ENCODE results near the gene FOXO6.

FOXO6 gene

GRCh38 chr1:41378999-41379737 lies 17.9 kb downstream of the FOXO6 start:
- Histone ChIP-seq H3K4me3 (ENCODE audit: low read length) (no peak overlapping the region), H3K27me3 (ENCODE audit: control insufficient read depth, insufficient read depth, low read length) (peaks cover 10% of the 10 kb centered on the region), H3K27ac (ENCODE audit: low read depth, low read length) (no peak overlapping the region), H3K4me1 (ENCODE audit: control insufficient read depth, insufficient read depth, low read length) (peaks cover 8% of the 10 kb centered on the region), H3K9ac (ENCODE audit: low read length) (no peak overlapping the region), H3K36me3 (ENCODE audit: control insufficient read depth, insufficient read depth, low read length) (no peaks in the 10 kb centered on the region)

- Histone ChIP-seq H3K9ac (ENCODE audit: low read length) (no peak overlapping the region), H3K27ac (ENCODE audit: low read depth, low read length) (no peak overlapping the region), H3K36me3 (ENCODE audit: control insufficient read depth, insufficient read depth, low read length) (no peaks in the 10 kb centered on the region), H3K4me3 (ENCODE audit: low read length) (no peak overlapping the region), H3K4me1 (ENCODE audit: control insufficient read depth, insufficient read depth, low read length) (peaks cover 8% of the 10 kb centered on the region), H3K27me3 (ENCODE audit: control insufficient read depth, insufficient read depth, low read length) (peaks cover 11% of the 10 kb centered on the region)
Observed at GRCh38 chr1:41379738-41380130, 18.5 kb downstream of the FOXO6 start.

GRCh38 chr1:41380195-41380594 lies 19.0 kb downstream of the FOXO6 start:
- H3K36me3 ChIP-seq (ENCODE audit: control insufficient read depth, insufficient read depth, low read length): no peaks in the 10 kb centered on the region
- peak overlapping the region; percentile 55 for H3K4me3 ChIP-seq (ENCODE audit: low read length)
- peaks cover 11% of the 10 kb centered on the region for H3K27me3 ChIP-seq (ENCODE audit: control insufficient read depth, insufficient read depth, low read length)
- peak overlapping the region; percentile 96 for H3K27ac ChIP-seq (ENCODE audit: low read depth, low read length)
- no peak overlapping the region for H3K9ac ChIP-seq (ENCODE audit: low read length)
- H3K4me1 ChIP-seq (ENCODE audit: control insufficient read depth, insufficient read depth, low read length): peaks cover 8% of the 10 kb centered on the region

GRCh38 chr1:41380979-41381691 lies 19.9 kb downstream of the FOXO6 start:
- H3K27me3 ChIP-seq (ENCODE audit: control insufficient read depth, insufficient read depth, low read length): peaks cover 11% of the 10 kb centered on the region
- peak overlapping the region; percentile 55 for H3K4me3 ChIP-seq (ENCODE audit: low read length)
- H3K9ac ChIP-seq (ENCODE audit: low read length): peak overlapping the region; percentile 28
- no peaks in the 10 kb centered on the region for H3K36me3 ChIP-seq (ENCODE audit: control insufficient read depth, insufficient read depth, low read length)
- peaks cover 10% of the 10 kb centered on the region for H3K4me1 ChIP-seq (ENCODE audit: control insufficient read depth, insufficient read depth, low read length)
- peak overlapping the region; percentile 96 for H3K27ac ChIP-seq (ENCODE audit: low read depth, low read length)

GRCh38 chr1:41381692-41382479 lies 20.7 kb downstream of the FOXO6 start:
- peak overlapping the region; percentile 56 for H3K4me3 ChIP-seq (ENCODE audit: low read length)
- H3K36me3 ChIP-seq (ENCODE audit: control insufficient read depth, insufficient read depth, low read length): no peaks in the 10 kb centered on the region

GRCh38 chr1:41382480-41383090 lies 21.4 kb downstream of the FOXO6 start:
- H3K27ac ChIP-seq (ENCODE audit: low read depth, low read length): peak overlapping the region; percentile 96

More at GRCh38 chr1:41381692-41382479, 20.7 kb downstream of the FOXO6 start:
- Histone ChIP-seq H3K27me3 (ENCODE audit: control insufficient read depth, insufficient read depth, low read length) (peaks cover 11% of the 10 kb centered on the region), H3K4me1 (ENCODE audit: control insufficient read depth, insufficient read depth, low read length) (peaks cover 12% of the 10 kb centered on the region), H3K9ac (ENCODE audit: low read length) (peak overlapping the region; percentile 28), H3K27ac (ENCODE audit: low read depth, low read length) (peak overlapping the region; percentile 96)

GRCh38 chr1:41383094-41383852 lies 22.0 kb downstream of the FOXO6 start:
- H3K27me3 ChIP-seq (ENCODE audit: control insufficient read depth, insufficient read depth, low read length): peaks cover 11% of the 10 kb centered on the region
- no peak overlapping the region for H3K9ac ChIP-seq (ENCODE audit: low read length)
- H3K4me3 ChIP-seq (ENCODE audit: low read length): peak overlapping the region; percentile 56
- no peaks in the 10 kb centered on the region for H3K36me3 ChIP-seq (ENCODE audit: control insufficient read depth, insufficient read depth, low read length)
- peaks cover 23% of the 10 kb centered on the region for H3K4me1 ChIP-seq (ENCODE audit: control insufficient read depth, insufficient read depth, low read length)
- peak overlapping the region; percentile 96 for H3K27ac ChIP-seq (ENCODE audit: low read depth, low read length)

More at GRCh38 chr1:41382480-41383090, 21.4 kb downstream of the FOXO6 start:
- H3K36me3 ChIP-seq (ENCODE audit: control insufficient read depth, insufficient read depth, low read length): no peaks in the 10 kb centered on the region
- H3K9ac ChIP-seq (ENCODE audit: low read length): no peak overlapping the region
- H3K27me3 ChIP-seq (ENCODE audit: control insufficient read depth, insufficient read depth, low read length): peaks cover 11% of the 10 kb centered on the region
- H3K4me3 ChIP-seq (ENCODE audit: low read length): peak overlapping the region; percentile 56
- H3K4me1 ChIP-seq (ENCODE audit: control insufficient read depth, insufficient read depth, low read length): peaks cover 16% of the 10 kb centered on the region

- Histone ChIP-seq H3K4me1 (ENCODE audit: control insufficient read depth, insufficient read depth, low read length) (peaks cover 30% of the 10 kb centered on the region), H3K36me3 (ENCODE audit: control insufficient read depth, insufficient read depth, low read length) (no peaks in the 10 kb centered on the region), H3K27ac (ENCODE audit: low read depth, low read length) (no peak overlapping the region), H3K9ac (ENCODE audit: low read length) (no peak overlapping the region), H3K4me3 (ENCODE audit: low read length) (no peak overlapping the region), H3K27me3 (ENCODE audit: control insufficient read depth, insufficient read depth, low read length) (peaks cover 11% of the 10 kb centered on the region)
Observed at GRCh38 chr1:41384579-41384978, 23.3 kb downstream of the FOXO6 start.

- H3K4me1 ChIP-seq (ENCODE audit: control insufficient read depth, insufficient read depth, low read length): peaks cover 27% of the 10 kb centered on the region
- no peaks in the 10 kb centered on the region for H3K36me3 ChIP-seq (ENCODE audit: control insufficient read depth, insufficient read depth, low read length)
- no peak overlapping the region for H3K9ac ChIP-seq (ENCODE audit: low read length)
- H3K4me3 ChIP-seq (ENCODE audit: low read length): no peak overlapping the region
- H3K27me3 ChIP-seq (ENCODE audit: control insufficient read depth, insufficient read depth, low read length): peaks cover 11% of the 10 kb centered on the region
- H3K27ac ChIP-seq (ENCODE audit: low read depth, low read length): no peak overlapping the region
Observed at GRCh38 chr1:41385398-41386195, 24.4 kb downstream of the FOXO6 start.

- H3K27me3 ChIP-seq (ENCODE audit: control insufficient read depth, insufficient read depth, low read length): peaks cover 11% of the 10 kb centered on the region
- no peaks in the 10 kb centered on the region for H3K36me3 ChIP-seq (ENCODE audit: control insufficient read depth, insufficient read depth, low read length)
- no peak overlapping the region for H3K27ac ChIP-seq (ENCODE audit: low read depth, low read length)
- H3K4me3 ChIP-seq (ENCODE audit: low read length): no peak overlapping the region
- no peak overlapping the region for H3K9ac ChIP-seq (ENCODE audit: low read length)
- peaks cover 23% of the 10 kb centered on the region for H3K4me1 ChIP-seq (ENCODE audit: control insufficient read depth, insufficient read depth, low read length)
Observed at GRCh38 chr1:41386196-41386663, 25.0 kb downstream of the FOXO6 start.

GRCh38 chr1:41387667-41388091 lies 26.4 kb downstream of the FOXO6 start:
- peaks cover 11% of the 10 kb centered on the region for H3K27me3 ChIP-seq (ENCODE audit: control insufficient read depth, insufficient read depth, low read length)
- H3K4me3 ChIP-seq (ENCODE audit: low read length): no peak overlapping the region
- peak overlapping the region; percentile 16 for H3K27ac ChIP-seq (ENCODE audit: low read depth, low read length)
- no peak overlapping the region for H3K9ac ChIP-seq (ENCODE audit: low read length)
- H3K4me1 ChIP-seq (ENCODE audit: control insufficient read depth, insufficient read depth, low read length): peaks cover 23% of the 10 kb centered on the region
- H3K36me3 ChIP-seq (ENCODE audit: control insufficient read depth, insufficient read depth, low read length): no peaks in the 10 kb centered on the region

All from rectal smooth muscle tissue (tissue), 1 donor.